GDM1 (cell line): ENCODE results near the gene NEUROD2.

Experiments used
- DNase-seq: peaks from one replicate; lab custom pipeline; 2025; lab: John Stamatoyannopoulos, UW

NEUROD2 gene

DNA sequence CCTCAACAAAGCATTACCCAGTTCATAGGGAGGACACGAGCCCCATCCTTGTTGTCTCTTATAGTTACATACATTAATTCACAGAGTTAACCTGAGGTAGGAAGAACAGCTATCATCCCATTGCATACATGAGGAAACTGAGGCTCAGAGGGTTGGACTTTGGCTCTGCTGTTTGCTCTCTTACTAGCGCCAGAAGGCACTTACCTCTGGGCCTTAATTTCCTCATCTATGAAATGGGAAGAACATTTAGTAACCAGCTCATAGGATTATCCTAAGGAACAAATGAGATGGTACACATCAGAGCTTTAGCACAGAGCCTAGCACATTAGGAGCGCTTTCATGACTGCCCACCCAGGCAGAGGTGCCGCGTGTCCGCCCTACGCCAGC lies 27.6 kb downstream of the NEUROD2 start:
- no peak for DNase-seq

DNA sequence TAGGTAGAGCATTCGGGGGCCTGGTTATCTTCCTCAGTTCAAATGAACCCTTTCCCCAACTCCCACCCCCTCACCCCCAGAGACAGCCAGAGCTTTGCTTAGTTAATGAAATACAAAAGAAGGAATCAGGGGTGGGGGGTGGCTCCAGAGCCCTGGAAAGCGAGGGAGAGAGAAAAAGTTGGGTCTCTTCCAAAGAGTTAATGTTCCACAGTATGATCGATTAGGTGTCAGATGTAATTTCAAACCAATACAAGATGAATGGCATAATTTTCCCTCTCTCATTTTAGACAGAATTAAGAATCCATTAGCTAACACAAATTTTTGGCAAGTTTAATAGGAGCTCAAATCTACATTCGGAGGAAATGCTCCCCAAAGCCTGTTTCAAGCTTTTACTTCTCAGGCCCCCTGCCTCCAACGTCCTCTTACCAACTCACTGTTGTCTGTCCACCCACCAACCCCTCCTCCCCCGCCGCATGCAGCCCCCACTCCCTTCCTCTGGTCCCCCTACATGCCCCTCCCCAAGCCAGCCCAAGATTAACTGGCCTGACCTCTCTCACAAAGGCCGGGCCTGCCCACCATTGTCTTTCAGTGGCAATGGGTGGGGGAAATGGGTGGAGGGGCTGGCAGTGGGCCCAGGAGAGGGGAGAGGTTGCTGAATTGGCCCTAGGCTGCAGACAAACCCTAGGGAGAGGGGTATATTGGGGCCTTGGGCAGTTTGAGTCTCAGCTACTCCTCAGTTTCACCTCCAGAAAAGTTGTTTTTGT lies 28.2 kb downstream of the NEUROD2 start:
- no peak for DNase-seq

- no peak for DNase-seq
Measured at GRCh38 chr17:39578272-39578671, 29.4 kb downstream of the NEUROD2 start.

- DNase-seq, result no peak
Measured at GRCh38 chr17:39576187-39576586, 31.5 kb downstream of the NEUROD2 start.

- DNase-seq, result no peak
Measured at GRCh38 chr17:39573447-39574298, 34.0 kb downstream of the NEUROD2 start.

DNA sequence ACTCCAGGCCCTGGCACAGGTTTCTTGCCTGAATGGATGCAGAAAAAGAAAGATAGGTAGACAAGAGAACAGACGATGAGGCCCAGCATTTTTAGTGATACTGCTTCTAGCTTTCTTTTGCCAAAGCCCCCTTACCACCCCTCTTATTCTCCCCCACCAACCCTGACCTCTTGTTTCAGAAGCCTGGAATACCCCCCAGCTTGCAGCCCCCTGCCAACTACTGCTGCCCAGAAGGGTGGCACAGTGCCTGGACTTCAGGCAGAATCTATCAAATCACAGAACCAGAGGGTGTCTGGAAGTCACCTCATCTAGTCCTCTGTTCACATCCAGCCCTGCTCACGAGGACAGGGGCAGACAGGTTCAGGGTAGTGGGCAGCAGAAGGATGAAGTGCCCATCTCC lies 35.6 kb downstream of the NEUROD2 start:
- DNase-seq, result no peak

DNA sequence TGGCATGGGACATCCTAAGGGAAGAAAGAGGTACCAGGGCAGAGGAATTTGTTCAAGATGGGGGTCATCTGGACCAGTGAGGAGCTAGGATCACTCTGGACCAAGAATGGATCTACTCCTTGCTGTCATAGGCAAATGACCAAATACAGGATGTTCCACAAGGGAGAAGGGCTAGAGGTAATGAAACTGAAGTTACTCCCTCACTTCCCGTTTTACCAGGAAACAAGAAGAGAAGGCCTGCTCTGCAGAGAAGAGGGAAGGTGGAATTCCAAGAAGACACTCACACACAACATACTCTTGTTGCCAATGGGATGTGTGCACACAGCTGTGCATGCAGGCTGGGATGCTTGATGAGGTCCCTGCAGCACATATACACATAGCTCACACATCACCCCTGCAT lies 38.6 kb downstream of the NEUROD2 start:
- DNase-seq, result no peak

GRCh38 chr17:39568702-39569101 lies 39.0 kb downstream of the NEUROD2 start:
- no peak for DNase-seq

DNA sequence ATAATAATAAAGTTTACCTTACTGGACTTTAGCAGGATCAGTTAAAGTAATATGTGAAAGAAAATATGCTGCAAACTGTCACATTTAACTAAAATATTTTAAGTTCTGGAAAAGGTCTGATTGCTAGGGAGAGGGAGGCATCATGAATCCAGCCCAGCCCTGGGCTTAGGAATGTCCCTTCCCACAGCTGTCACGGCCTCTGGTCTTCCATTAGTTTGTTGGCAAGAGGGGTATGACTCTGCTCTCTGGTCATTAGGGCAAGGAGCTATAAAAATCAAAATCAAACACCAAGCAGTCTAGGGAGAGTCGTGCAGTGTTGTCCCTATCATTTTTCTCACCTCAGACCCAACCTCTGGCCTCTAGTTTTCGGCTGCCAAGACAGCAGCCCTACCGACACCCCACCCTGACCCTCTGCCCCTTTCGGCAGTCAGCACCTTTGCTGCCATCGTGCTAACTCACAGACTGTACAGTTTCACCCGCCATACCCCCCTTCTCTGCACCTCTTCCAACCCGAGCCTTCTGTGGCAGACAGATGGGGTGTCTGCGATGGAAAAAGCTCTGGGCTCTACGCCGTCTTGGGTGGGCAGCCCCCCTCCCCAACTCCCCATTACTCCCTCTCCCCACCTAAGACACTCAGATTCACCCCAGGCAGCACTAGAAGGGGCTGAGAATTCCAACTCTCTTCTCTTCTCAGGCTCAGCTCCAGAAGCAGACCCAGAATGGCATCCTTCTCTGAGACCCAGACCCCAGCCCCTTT lies 41.4 kb downstream of the NEUROD2 start:
- no peak for DNase-seq

DNA sequence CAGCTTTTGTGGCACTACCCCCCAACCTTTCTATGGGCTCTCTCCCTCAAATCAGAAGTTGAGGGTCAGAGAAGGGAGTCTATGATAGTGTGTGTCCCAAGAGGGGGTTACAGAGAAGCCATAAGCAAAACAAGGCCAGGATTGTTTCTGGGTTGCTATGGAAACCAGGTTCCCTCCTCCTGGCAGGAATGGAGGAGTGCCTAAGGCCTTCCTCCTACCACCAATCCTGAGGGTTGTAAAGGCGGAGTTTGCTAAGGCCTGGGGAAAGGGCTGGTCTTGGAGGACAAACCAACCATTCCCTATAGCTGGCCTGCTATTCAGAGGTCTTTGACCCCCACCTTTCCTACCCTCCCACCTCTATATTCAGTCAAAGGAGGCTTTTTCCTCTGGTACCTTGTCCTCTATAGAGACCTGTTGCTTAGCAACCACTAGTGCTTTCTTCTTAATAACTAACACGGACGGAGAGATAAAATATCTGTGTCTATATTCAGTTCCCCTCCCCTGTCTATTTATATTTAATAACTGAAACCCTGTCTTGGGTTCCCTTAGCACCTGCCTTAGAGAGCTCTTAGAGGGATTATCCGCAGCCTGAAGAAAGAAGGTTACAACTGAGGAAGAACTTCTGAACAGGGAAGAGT lies 43.4 kb downstream of the NEUROD2 start:
- no peak for DNase-seq

- no peak for DNase-seq
Measured at GRCh38 chr17:39563476-39563875, 44.2 kb downstream of the NEUROD2 start.

- no peak for DNase-seq
Measured at GRCh38 chr17:39562976-39563375, 44.7 kb downstream of the NEUROD2 start.

DNA sequence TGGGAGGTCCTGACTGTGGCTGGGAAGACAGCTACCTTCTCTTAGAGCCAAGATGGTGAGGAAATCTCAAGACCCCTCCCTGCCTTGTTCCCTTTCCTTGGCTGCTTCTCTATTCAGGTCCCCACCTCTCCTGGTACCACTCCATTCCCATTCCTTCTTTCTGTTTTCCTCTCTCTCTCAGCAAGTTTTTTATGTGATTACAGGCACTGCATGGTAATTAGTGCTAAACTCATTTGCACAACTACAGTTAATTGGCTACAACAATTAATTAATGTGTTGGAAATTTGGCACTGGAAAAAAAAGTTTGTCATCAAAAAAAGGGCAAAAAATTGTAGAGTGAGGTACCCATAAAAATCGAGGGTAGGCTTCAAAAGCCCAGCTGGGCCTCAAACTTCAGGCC lies 45.3 kb downstream of the NEUROD2 start:
- no peak for DNase-seq

GRCh38 chr17:39556423-39556822 lies 51.3 kb downstream of the NEUROD2 start:
- DNase-seq, result no peak

DNA sequence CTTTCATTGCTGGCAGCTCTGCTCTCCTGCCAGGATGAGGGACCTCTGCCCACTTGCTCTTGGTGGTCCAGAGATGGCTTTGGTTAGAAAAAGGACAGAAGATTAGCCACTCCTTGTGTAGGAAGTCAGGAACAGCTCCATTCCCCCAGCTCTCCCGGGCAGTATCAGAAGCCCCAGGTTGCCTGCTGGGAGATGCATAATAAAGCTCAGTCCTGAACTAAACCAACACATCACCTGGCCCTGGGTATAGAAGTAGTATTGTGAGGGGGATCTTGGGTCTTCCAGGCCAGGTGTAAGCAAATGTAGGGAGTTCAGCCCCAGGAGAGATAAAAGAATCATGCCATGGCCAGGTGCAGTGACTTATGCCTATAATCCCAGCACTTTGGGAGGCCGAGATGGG lies 52.4 kb downstream of the NEUROD2 start:
- DNase-seq, result no peak
